Prostate gland (tissue), 2 donors: ENCODE measurements around the gene LHCGR. TPM values are rescaled to one million over a fixed set of nuclear protein-coding genes. Genes with fewer than 3 reads are reported as not detected.

Source experiments
- DNase-seq: peaks from one replicate; pipeline ENCODE4 v3.0.0-alpha.2; 2019; ENCODE audit warnings: low spot score
- H3K27ac ChIP-seq, 2 donors: fragments of 200-600 bp; sonication (generic); 2 replicates each; pipeline ENCODE4 v1.5.1; 2017 to 2019
- H3K27me3 ChIP-seq: fragments of 200-600 bp; sonication (generic); replicated peaks from 2 replicates; pipeline ENCODE4 v1.5.1; 2019; ENCODE audit not compliant: insufficient read depth
- H3K36me3 ChIP-seq, 2 donors: fragments of 200-600 bp; sonication (generic); 1 replicate in 1 of 2; 2 replicates in 1 of 2; pipeline versions ENCODE4 v1.5.1 to v1.8.1; 2017 to 2019
- H3K4me1 ChIP-seq: fragments of 200-600 bp; sonication (generic); replicated peaks from 2 replicates; pipeline ENCODE4 v1.5.1; 2019
- H3K4me3 ChIP-seq, 2 donors: fragments of 200-600 bp; sonication (generic); 2 replicates each; pipeline ENCODE4 v1.5.1; 2017 to 2019
- H3K9me3 ChIP-seq: fragments of 200-600 bp; sonication (generic); 2 replicates; pipeline ENCODE4 v1.5.1; 2017
- POLR2A ChIP-seq: fragments of 450-650 bp; IDR thresholded peaks from one replicate; pipeline ENCODE4 v1.6.1; 2016; ENCODE audit warnings: antibody characterized with exemption, mild to moderate bottlenecking
- POLR2AphosphoS5 ChIP-seq: sonication (generic); formaldehyde crosslinking; IDR thresholded peaks from one replicate; pipeline ENCODE4 v1.6.1; 2017; ENCODE audit warnings: antibody characterized with exemption
- WGBS: methylation state at CpG from one replicate; pipeline ENCODE4 v1.1.5; 2018; 5-methylcytosine and 5-hydroxymethylcytosine counted together
- intact Hi-C: fragments of 100-400 bp; cut with DNase I; formaldehyde crosslinking; loops from one replicate; pipeline ENCODE4 v1.14.2; 2022
- total RNA-seq, 2 donors: library from RNA; depleted of rRNA; stranded (reverse); fragments of >200 nt; gene quantifications; one replicate each; pipeline ENCODE4 v1.1.0, GENCODE V29; 2016
- TF ChIP-seq, protein P1 (sequence below), 4 experiments: fragments of 200-600 bp in 2 of 4; fragments of 450-650 bp in 2 of 4; sonication (generic) in 2 of 4; IDR thresholded peaks; 1 replicate in 3 of 4; 2 replicates in 1 of 4; pipeline ENCODE4 v1.5.1; 2016 to 2019; ENCODE audit warnings: antibody characterized with exemption in 4 of 4, mild to moderate bottlenecking in 2 of 4, moderate library complexity in 2 of 4

The LHCGR gene
- total RNA-seq, 2 donors from 2014 or later, result 1.6 TPM; not detected in 1

DNA sequence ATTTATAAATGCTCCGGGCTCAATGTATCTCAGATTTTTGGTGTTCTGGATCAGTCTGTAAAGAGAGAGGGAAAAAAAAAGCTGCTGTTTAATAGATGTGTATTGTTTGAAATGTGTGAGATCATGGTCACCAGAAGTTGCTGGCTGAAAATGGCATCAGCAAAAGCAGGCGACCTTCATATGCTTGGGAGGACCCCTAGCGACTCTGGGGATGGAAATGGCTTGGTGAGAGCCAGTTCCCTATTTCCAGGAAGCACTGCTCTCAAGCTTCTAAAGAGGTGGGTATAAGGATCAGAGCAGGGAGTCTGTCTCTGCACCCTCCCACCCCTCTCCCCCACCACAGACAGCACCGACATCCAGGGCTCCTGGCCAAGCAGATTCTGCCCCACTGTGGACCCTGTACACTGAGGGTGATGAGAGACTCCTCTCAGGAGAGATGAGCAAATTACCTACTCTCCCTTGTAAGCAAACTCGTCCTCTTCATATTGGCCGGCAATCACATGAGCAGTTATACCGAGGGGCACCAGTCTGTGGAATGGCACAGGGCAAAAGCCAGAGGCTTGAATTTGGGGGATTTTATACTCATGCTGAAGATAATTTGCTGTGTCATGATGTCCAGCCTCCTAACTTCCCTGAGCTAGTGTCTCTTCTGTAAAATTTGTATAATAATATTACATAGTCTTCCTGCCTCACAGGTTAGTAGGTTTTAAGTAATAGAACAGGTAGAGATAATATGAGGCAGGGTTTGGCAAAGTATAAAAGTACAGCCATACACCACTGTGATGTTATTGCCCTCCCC lies 29.6 kb downstream of the LHCGR start:
- 69% methylated on average over 7 of the region's 7 CpGs for WGBS
- no peaks in the 10 kb centered on the region for H3K36me3 ChIP-seq
- DNase-seq, result no peak
- no peak overlapping the region for H3K27ac ChIP-seq
- no peak overlapping the region for H3K4me3 ChIP-seq
- H3K9me3 ChIP-seq, result no peaks in the 10 kb centered on the region
- H3K27me3 ChIP-seq, result no peaks in the 10 kb centered on the region
- intact Hi-C loops, result no loop called here
- TF ChIP-seq POLR2A, result no peak
- no peak for TF ChIP-seq POLR2AphosphoS5
- TF ChIP-seq, protein P1, sequence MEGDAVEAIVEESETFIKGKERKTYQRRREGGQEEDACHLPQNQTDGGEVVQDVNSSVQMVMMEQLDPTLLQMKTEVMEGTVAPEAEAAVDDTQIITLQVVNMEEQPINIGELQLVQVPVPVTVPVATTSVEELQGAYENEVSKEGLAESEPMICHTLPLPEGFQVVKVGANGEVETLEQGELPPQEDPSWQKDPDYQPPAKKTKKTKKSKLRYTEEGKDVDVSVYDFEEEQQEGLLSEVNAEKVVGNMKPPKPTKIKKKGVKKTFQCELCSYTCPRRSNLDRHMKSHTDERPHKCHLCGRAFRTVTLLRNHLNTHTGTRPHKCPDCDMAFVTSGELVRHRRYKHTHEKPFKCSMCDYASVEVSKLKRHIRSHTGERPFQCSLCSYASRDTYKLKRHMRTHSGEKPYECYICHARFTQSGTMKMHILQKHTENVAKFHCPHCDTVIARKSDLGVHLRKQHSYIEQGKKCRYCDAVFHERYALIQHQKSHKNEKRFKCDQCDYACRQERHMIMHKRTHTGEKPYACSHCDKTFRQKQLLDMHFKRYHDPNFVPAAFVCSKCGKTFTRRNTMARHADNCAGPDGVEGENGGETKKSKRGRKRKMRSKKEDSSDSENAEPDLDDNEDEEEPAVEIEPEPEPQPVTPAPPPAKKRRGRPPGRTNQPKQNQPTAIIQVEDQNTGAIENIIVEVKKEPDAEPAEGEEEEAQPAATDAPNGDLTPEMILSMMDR (IDR thresholded peaks at IDR 0.05), result no peak
- H3K4me1 ChIP-seq, result no peaks in the 10 kb centered on the region

DNA sequence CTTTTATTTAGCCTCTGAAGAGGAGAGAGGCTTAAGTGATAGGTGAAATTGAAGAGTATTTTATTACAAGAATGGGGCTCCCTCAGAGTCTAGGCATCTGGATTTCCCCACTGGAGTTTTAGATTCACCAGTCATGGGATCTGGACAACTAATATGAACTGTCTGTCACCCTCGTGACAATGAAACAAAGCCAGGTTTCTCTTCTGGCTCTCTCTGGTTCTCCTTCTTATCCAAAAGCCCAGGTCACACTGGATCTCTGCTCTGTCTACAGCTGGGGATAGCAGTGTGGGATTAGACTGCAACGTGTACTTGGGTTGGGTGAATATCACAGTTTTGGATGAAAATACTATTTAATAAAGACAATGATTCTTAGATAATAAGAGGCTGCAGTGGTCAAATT lies 31.2 kb downstream of the LHCGR start:
- Histone ChIP-seq H3K27me3 (no peaks in the 10 kb centered on the region), H3K36me3 (no peaks in the 10 kb centered on the region), H3K27ac (no peak overlapping the region), H3K4me3 (no peak overlapping the region), H3K9me3 (no peaks in the 10 kb centered on the region), H3K4me1 (no peaks in the 10 kb centered on the region)
- intact Hi-C loops, result no loop called here
- DNase-seq, result no peak
- no peak for TF ChIP-seq POLR2AphosphoS5
- no peak for TF ChIP-seq POLR2A
- TF ChIP-seq, protein P1 (IDR thresholded peaks at IDR 0.05), result no peak
- WGBS, result 86% methylated on average over 2 of the region's 2 CpGs

DNA sequence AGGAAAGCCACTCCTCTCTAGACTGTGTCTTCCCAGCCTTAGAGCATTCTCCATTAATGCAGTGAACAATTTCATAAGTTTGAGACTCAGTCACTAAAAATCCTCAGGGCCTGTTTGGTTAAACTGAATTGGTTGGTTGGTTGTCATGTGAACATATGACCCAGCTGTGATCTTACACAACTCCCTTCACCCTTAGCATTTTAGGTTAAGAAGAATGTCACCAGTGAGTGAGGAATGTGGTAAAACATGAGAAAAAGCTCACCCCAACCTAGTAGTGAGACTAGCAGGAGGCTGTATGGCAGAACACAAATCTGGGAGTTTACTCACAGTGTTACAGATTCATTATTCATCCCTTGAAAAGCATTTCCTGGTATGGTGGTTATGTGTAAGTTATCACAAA lies 32.4 kb downstream of the LHCGR start:
- Histone ChIP-seq H3K9me3 (no peaks in the 10 kb centered on the region), H3K4me1 (no peaks in the 10 kb centered on the region), H3K4me3 (no peak overlapping the region), H3K36me3 (no peaks in the 10 kb centered on the region), H3K27me3 (no peaks in the 10 kb centered on the region), H3K27ac (no peak overlapping the region)
- no peak for TF ChIP-seq POLR2A
- TF ChIP-seq, protein P1 (IDR thresholded peaks at IDR 0.05), result no peak
- no peak for TF ChIP-seq POLR2AphosphoS5
- intact Hi-C loops, result no loop called here
- no peak for DNase-seq

DNA sequence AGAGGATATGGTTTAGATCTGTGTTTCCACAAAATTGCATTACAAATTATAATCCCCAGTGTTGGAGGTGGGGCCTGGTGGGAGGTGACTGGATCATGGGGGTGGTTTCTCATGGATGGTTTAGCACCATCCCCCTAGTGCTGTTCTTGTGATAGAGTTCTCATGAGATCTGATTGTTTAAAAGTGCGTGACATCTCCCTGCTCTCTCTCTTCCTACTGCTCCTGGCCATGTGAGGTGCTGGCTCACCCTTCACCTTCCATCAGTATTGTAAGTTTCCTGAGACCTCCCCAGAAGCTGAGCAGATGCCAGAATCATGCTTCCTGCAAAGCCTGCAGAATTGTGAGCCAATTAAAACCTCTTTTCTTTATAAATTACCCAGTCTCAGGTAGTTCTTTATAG lies 33.1 kb downstream of the LHCGR start:
- no peak overlapping the region for H3K27ac ChIP-seq
- 92% methylated on average over 1 of the region's 1 CpG for WGBS
- H3K9me3 ChIP-seq, result no peaks in the 10 kb centered on the region
- no peak for DNase-seq
- H3K36me3 ChIP-seq, result no peaks in the 10 kb centered on the region
- no peaks in the 10 kb centered on the region for H3K4me1 ChIP-seq
- TF ChIP-seq POLR2AphosphoS5, result no peak
- TF ChIP-seq, protein P1 (IDR thresholded peaks at IDR 0.05), result no peak
- no peak for TF ChIP-seq POLR2A
- intact Hi-C loops, result no loop called here
- H3K4me3 ChIP-seq, result no peak overlapping the region
- no peaks in the 10 kb centered on the region for H3K27me3 ChIP-seq

DNA sequence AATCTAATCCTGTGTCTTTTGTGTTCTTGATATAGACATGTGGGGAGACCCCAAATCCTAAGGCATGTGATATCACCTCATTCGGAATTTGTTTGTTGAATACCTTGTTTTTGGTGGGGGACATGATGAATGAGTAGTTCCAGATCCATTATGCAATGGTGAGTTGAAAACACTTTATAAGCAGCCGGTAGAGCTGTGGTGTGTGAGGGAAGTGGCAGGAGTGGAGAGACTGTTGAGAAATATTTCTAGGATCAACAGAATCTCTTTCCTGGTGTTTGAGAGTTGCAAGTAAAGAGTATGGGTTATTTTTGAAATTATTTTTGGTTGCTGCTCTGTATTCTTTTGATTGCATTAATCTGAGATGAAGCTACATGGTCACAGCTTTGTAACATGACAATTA lies 34.4 kb downstream of the LHCGR start:
- H3K27me3 ChIP-seq, result no peaks in the 10 kb centered on the region
- H3K4me1 ChIP-seq, result no peaks in the 10 kb centered on the region
- no peaks in the 10 kb centered on the region for H3K36me3 ChIP-seq
- no peak for DNase-seq
- H3K4me3 ChIP-seq, result no peak overlapping the region
- intact Hi-C loops, result no loop called here
- H3K27ac ChIP-seq, result no peak overlapping the region
- no peaks in the 10 kb centered on the region for H3K9me3 ChIP-seq
- 87% methylated on average over 2 of the region's 2 CpGs for WGBS
- TF ChIP-seq, protein P1 (IDR thresholded peaks at IDR 0.05), result no peak
- TF ChIP-seq POLR2A (no peak), POLR2AphosphoS5 (no peak)
